ENCODE data around the gene EMILIN3.

- no peak for TF ChIP-seq TCF12 (IDR thresholded peaks at IDR 0.05)
- TF ChIP-seq RCOR1 (IDR thresholded peaks at IDR 0.05; ENCODE audit: low read length) = no peak
- TF ChIP-seq SIN3A (IDR thresholded peaks at IDR 0.05; ENCODE audit: borderline replicate concordance, low read depth, low read length) = no peak
- no peak for TF ChIP-seq CTCF (IDR thresholded peaks at IDR 0.05)
- TF ChIP-seq GABPA (IDR thresholded peaks at IDR 0.05; ENCODE audit: low read depth) = no peak
- no peak for TF ChIP-seq ZBTB33 (IDR thresholded peaks at IDR 0.05; ENCODE audit: borderline replicate concordance, low read depth)
- no peak for TF ChIP-seq YY1 (IDR thresholded peaks at IDR 0.05; ENCODE audit: low read depth)
- TF ChIP-seq MAX (IDR thresholded peaks at IDR 0.05; ENCODE audit: low read depth) = no peak
- no peak for TF ChIP-seq REST (IDR thresholded peaks at IDR 0.05; ENCODE audit: low read depth, low read length)
- no peak for TF ChIP-seq CHD2 (IDR thresholded peaks at IDR 0.05; ENCODE audit: low read length, partially characterized antibody)
- TF ChIP-seq EP300 (IDR thresholded peaks at IDR 0.05; ENCODE audit: borderline replicate concordance in 1 of 2, low read depth in 1 of 2, low read length in 1 of 2) = no peak
- TF ChIP-seq RXRA (IDR thresholded peaks at IDR 0.05; ENCODE audit: borderline replicate concordance, low read depth) = no peak
Measured at GRCh38 chr20:41369673-41370072, 3.1 kb upstream of the EMILIN3 start.
